HG03571 (cell line): ENCODE results near the gene NR3C1.

Experiments
- ATAC-seq: cut with Tn5 transposase; IDR thresholded peaks from one replicate; pipeline ENCODE4 v1.9.1; 2021; ENCODE audit not compliant: unreplicated experiment

The NR3C1 gene

DNA sequence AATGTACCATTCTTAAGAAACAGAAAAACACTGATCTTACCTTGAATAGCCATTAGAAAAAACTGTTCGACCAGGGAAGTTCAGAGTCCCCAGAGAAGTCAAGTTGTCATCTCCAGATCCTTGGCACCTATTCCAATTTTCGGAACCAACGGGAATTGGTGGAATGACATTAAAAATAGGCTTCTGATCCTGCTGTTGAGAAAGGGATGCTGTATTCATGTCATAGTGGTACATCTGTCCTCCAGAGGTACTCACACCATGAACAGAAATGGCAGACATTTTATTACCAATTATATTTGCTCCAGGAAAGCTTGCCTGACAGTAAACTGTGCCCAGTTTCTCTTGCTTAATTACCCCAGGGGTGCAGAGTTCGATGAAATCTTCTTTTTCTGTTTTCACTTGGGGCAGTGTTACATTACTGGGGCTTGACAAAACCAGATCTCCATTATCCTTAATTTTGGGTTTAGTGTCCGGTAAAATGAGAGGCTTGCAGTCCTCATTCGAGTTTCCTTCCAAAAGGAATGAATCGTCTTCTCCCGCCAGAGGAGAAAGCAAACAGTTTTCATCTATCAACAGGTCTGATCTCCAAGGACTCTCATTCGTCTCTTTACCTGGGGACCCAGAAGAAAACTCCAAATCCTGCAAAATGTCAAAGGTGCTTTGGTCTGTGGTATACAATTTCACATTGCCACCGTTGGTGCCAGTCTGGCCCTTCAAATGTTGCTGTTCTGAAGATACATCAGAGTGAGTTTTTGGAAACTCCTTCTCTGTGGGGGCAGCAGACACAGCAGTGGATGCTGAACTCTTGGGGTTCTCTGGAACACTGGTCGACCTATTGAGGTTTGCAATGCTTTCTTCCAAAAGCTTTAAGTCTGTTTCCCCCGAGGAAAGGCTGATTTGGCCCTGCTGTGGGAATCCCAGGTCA, 3.6 kb downstream of the NR3C1 start:
- ATAC-seq: no peak

DNA sequence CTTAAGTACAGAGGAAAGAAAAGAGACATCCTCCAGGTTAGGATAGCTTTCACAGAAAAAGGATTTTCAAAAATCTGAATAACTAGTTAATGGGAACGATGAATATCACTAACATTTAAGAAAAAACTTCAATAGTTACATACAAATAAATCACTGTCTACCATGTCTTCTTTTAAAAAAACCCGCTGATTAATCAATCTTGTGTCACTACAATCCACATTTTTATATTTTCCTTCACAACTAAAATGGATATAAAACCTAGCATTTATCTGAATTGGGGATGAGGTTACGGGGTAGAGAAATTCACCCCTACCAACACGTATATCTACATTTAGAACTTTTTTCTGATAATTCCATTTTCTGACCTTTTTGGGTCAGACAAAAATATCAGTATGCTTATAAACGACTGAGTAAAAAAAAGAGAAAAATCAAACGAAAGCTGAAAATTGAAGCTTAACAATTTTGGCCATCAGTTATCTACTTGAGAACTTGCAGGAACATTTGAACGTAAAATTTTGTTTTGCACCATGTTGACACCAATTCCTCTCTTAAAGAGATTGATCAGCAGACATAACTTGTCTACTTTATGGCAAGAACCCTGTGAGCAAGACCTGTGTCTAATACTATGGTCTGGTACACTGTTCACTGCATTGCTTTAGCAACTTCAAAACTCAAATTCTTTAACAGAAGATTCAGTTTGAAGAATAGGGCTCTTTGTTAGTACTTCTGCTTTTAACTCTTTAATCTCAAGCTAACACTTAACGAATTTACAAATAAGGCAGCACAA, 4.8 kb downstream of the NR3C1 start:
- ATAC-seq: no peak

GRCh38 chr5:143398053-143398355, 5.5 kb downstream of the NR3C1 start:
- no peak for ATAC-seq

GRCh38 chr5:143397302-143398052, 6.0 kb downstream of the NR3C1 start:
- no peak for ATAC-seq

- ATAC-seq: no peak
Measured at GRCh38 chr5:143396353-143396940, 7.0 kb downstream of the NR3C1 start.

DNA sequence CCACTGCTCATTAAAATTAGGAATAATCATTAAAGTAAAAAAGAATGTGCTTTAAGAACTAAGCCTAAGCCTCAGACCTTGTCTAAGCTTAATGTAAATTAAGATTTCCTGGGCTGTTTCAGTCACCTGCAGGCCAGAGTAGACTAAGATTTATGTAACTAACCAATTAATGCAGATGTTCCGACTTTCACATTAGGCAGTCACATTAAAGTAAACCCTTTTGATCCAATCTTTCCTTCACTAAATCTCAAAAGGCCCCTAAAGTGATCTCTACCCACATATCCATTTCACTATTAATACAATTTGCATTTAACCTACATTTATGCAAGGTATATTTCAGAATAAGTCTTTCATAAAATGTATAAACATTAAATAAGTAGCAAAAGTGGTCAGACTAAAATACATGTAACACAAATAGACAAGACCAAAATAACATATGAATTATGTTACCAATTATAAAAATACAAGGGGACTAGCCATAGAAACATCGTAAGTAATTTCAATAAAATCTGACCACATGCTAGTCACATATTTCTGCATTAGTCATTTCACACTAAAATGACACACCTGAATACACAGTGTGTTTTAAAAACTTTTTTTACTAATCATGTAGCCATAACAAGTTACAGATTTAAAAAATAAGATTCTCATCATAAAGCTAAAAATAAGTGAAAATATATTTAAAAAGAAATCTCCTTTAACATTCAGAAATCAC, 7.7 kb downstream of the NR3C1 start:
- ATAC-seq: peak; percentile 48

- ATAC-seq: no peak
Measured at GRCh38 chr5:143393524-143393923, 10.0 kb downstream of the NR3C1 start.

GRCh38 chr5:143390941-143391340, 12.5 kb downstream of the NR3C1 start:
- no peak for ATAC-seq

- ATAC-seq: no peak
Measured at GRCh38 chr5:143390258-143390657, 13.2 kb downstream of the NR3C1 start.

- no peak for ATAC-seq
Measured at GRCh38 chr5:143386725-143387124, 16.8 kb downstream of the NR3C1 start.

- no peak for ATAC-seq
Measured at GRCh38 chr5:143384865-143385657, 18.4 kb downstream of the NR3C1 start.

DNA sequence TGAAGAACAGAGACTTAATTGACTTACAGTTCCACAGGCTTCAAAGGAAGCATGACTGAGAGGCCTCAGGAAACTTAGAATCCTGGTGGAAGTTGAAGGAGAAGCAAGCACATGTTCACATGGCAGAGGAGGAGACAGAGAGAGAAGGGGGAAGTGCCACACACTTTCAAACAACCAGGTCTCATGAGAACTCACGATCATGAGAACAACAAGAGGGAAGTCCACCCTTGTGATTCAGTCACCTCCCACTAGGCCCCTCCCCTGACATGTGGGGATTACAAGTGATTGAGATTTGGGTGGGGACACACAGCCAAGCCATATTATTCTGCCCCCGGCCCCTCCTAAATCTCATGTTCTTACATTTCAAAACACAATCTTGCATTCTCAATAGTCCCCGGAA, 19.5 kb downstream of the NR3C1 start:
- ATAC-seq: no peak

DNA sequence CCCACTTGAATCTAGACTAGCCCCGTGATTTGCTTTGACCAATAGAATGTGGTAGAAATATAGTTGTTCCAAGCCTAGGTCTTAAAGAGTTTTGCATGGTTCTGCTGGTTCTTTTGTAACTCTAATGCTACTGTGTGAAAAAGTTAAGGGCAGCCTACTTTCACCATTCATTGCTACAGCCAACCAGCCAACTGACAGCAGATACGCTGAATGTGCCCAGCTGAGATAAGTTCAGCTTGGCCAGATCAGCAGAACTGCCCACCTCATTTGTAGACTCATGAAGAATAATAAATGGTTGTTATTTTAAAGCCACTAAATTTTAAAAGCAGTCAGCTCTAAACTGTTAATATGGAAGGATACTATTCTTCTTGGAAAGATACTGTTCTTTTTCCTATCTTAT, 23.9 kb downstream of the NR3C1 start:
- no peak for ATAC-seq

GRCh38 chr5:143376911-143377813, 26.3 kb downstream of the NR3C1 start:
- no peak for ATAC-seq

DNA sequence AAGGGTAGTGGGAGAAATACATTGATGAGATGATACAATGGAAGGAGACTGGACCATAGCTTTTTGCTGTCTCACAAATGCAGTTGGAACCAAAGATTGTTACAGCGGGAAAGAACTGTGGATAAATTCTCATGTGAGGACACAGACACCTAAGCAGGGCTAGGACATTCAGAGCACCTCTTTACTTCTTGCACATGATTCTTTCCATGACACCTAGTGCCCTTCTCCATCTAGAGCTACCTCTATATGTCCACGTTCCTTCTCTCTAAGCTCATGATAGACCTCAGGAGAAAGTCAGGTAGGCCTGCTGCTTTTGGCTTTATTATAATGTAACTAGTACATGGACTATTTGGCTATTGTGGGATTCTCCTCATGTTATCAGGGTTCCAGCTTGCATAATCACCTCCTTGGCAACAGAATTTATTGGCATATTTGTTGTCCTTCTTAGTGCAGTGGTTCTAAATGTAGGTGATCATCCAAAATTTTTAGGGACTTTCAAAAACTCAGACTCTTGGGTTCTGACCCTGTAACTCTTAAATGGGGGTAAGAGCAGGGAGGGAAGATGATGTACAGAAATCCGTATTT, 27.2 kb downstream of the NR3C1 start:
- ATAC-seq: no peak

DNA sequence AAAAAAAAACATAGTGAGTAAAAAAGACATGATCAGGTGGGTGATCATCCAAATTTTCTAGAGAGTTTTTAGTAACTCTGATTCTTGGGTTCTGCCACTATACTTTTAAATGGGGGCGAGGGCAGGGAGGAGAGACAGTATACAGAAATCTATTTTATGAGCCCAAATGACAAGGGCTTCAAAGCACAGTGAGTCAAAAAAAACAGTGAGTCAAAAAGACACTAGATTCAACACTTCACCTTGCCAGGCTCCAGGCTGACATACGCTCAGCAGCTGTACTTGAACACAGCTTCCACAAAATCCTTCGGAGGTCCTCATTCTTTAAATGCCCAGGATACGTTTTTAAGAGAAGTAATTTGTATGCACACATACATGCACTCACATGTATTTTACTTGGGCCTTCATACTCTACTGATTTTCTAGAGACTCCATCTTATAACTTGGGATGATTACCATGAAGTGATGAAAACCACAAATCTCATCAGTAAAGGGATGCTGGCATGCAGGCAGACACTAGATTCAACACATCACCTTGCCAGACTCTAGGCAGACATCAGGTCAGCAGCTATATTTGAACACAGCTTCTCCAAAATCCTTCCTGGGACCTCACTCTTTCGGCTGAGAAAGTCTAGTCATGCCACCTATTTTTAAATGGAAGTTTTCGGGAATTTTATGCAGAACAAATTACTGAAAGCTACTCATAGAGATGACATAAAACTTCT, 28.8 kb downstream of the NR3C1 start:
- ATAC-seq: no peak

GRCh38 chr5:143373076-143373475, 30.4 kb downstream of the NR3C1 start:
- no peak for ATAC-seq
